T-helper 22 cell (primary cell): Measurements from ENCODE around the gene LIF.
"Not testable (repeated sequence)": the region's sequence is repeated elsewhere in the genome, so short reads cannot be mapped to it uniquely, and the experiment has no call there.

Experiments used
- DNase-seq: peaks from one replicate; pipeline ENCODE4 v3.0.0-alpha.2; 2020; ENCODE audit warnings: low read depth

The LIF gene

GRCh38 chr22:30206944-30207343, 39.6 kb downstream of the LIF start:
- DNase-seq = no peak

GRCh38 chr22:30205281-30206115, 41.1 kb downstream of the LIF start:
- DNase-seq = no peak

GRCh38 chr22:30204742-30205111, 41.8 kb downstream of the LIF start:
- DNase-seq = no peak

GRCh38 chr22:30204015-30204741, 42.4 kb downstream of the LIF start:
- DNase-seq = no peak

- DNase-seq = no peak
Measured at GRCh38 chr22:30202531-30203006, 44.0 kb downstream of the LIF start.

GRCh38 chr22:30201945-30202344, 44.6 kb downstream of the LIF start:
- no peak for DNase-seq

GRCh38 chr22:30200905-30201304, 45.7 kb downstream of the LIF start:
- not testable (repeated sequence) for DNase-seq

GRCh38 chr22:30198921-30199320, 47.6 kb downstream of the LIF start:
- DNase-seq = no peak

- DNase-seq = no peak
Measured at GRCh38 chr22:30198152-30198825, 48.3 kb downstream of the LIF start.

GRCh38 chr22:30197389-30197788, 49.2 kb downstream of the LIF start:
- no peak for DNase-seq

GRCh38 chr22:30196880-30197336, 49.7 kb downstream of the LIF start:
- no peak for DNase-seq

GRCh38 chr22:30196141-30196879, 50.2 kb downstream of the LIF start:
- DNase-seq = no peak

- DNase-seq = no peak
Measured at GRCh38 chr22:30195245-30196140, 51.1 kb downstream of the LIF start.

GRCh38 chr22:30193031-30193775, 53.4 kb downstream of the LIF start:
- DNase-seq = no peak

- DNase-seq = no peak
Measured at GRCh38 chr22:30192427-30192826, 54.1 kb downstream of the LIF start.

- no peak for DNase-seq
Measured at GRCh38 chr22:30191040-30191701, 55.4 kb downstream of the LIF start.

GRCh38 chr22:30190574-30190973, 56.0 kb downstream of the LIF start:
- DNase-seq = no peak
